Smooth muscle cell of the brain vasculature (primary cell): ENCODE data around the gene ZNF225.
"Not testable (repeated sequence)": the region's sequence is repeated elsewhere in the genome, so short reads cannot be mapped to it uniquely, and the experiment has no call there.

Source experiments
- DNase-seq: peaks from one replicate; pipeline ENCODE4 v3.0.0-alpha.2; 2012; ENCODE audit warnings: low read depth, low spot score

ZNF225 gene

DNA sequence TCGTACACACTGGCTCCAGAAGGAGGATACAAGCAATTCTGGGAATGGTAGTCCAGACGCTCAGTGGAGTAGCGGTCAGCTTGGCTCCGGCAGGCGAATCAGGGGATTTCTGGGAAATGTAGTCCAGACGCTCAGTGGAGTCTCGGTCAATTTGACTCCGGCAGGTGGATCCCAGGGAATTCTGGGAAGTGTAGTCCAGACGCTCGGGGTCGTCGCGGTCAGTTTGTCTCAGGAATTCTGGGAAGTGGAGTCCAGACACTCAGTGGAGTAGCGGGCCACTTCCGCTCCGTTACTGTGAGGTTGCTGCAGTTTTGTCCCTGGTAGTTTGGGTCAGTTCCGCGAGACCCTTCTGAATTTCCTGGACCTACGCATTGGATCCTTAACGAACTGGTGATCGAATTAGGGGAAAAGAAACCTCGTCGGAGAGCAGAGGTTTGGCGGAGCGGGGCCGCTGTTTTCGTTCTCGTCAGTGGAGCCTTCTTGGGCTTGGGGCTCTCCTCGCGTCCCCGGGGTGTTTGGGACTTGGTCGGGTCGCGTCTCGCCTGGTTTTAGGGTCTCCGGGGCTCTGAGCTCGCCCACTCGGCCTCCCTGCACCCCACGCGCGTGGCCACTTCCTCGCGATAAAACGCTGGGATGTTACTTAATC is at the start of gene ZNF225:
TSS of gene ZNF225 (plus strand) at position 262 of the 646 bp plus-strand sequence. CDS start 2,429 bp downstream, outside the sequence.
- peak; percentile 95 for DNase-seq

DNA sequence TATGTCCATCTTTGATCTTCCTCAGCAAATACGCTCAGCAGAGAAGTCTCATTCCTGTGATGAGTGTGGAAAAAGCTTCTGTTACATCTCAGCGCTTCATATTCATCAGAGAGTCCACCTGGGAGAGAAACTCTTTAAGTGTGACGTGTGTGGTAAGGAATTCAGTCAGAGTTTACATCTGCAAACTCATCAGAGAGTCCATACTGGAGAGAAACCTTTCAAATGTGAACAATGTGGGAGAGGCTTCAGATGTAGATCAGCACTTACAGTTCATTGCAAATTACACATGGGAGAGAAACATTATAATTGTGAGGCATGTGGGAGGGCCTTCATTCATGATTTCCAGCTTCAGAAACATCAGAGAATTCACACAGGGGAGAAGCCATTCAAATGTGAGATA is 46.9 kb upstream of the ZNF225 start:
- DNase-seq, result no peak

DNA sequence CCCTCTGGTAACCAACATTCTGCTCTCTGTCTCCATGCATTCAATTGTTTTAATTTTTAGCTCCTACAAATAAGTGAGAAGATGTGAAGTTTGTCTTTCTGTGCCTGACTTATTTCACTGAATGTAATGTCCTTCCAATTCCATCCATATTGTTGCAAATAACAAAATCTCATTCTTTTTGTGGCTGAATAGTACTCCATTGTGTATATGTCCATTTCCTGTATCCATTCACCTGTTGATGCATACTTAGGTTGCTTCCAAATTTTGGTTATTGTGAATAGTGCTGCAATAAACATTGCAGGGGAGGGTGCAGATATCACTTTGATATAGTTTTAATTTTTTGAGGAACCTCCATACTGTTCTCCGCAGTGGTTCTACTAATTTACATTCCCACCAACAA is 43.8 kb upstream of the ZNF225 start:
- no peak for DNase-seq

DNA sequence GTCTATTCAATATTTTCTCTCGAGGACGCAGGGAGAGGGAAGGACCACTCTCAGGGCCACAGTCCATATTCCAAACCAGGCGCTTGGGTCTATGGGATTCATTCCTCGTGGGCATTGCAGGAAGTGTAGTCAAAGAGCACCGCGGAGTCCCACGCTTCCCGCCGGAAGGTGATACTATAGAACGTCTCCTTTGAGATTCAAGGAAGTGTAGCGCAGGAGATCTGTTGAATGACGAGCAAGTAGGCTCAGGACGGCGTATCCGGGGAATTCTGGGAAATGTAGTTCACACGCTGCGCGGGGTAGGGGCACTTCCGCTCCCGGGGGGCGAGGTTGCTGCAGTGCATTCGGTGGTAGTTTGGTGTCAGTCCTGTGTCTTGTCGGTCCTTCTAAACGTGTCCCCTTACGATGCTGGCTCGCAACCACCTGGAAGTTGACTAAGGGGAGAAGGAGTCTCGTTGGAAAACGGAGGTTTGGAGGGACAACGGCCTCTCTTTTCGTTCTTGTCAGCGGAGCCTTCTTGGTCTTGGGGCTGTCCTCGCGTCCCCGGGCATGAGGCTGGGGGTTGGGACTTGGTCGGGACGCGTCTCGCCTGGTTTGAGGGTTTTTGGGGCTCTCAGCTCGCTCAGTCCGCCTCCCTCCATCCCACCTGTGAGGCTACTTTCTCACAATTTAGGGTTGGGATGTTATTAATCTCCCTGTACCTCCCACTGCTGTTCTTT is 41.2 kb upstream of the ZNF225 start, which contains the start of gene ZNF284:
TSS of gene ZNF284 (plus strand) at position 336 of the 719 bp plus-strand sequence. CDS start 4,231 bp downstream, outside the sequence.
- DNase-seq, result peak; percentile 56

DNA sequence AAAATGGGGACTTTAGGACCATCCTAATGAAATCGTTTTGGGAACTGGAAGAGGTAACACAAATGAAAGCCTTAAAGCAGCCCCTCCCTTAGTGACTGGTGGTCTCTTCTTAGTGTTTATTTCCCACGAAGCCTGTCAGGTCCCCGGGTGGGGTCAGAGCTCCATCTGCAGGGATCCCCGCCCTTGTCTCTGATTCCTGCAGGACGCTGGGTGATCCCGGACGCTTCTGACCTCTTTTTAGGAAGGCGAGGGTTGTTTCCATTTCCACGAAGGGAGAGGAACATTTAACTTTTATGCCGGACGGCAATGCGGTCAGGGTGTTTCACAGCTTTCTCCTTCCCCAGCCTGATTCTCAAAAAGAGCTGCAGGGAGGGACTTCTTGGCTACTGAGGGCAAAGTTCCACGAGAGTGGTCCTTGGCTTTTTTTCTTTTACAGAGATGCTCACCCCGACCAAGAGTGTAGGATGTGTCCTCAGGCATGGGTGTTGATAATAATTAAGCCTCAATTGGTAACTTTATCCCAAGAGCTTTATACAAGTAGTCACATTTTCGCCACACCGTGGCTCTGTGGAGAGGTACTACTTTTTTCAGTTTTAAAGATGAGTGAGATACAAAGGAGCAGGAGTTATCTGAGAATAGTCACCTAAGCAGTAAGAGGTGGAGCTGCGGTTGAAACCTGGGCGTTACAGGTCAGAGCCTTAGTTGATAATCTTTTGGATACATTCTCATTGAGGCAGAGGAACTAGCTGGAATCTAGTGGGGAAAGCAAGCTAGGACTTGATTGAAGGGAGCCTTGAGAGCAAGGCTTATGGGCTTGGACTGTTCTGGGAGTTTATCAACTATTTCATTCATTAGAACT is 40.4 kb upstream of the ZNF225 start:
- DNase-seq, result no peak

DNA sequence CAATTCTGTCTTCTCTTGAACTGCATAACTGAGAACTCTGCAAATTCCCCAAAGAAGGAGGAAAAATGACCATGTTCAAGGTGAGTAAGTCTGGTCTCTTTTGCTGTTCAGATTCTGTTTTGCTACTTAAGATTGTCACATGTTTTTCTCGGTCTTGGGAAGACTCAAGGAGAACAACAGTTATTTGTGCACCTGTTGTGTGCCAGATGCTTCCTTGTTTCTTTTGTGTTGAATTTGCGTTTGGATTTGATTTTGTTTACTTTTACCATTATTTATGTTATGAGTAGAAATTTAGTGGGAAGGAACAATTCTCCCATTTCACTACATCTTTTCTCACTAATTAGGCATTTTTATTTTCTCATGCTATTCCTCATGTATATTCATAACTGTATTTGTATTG is 36.9 kb upstream of the ZNF225 start:
- DNase-seq, result no peak

DNA sequence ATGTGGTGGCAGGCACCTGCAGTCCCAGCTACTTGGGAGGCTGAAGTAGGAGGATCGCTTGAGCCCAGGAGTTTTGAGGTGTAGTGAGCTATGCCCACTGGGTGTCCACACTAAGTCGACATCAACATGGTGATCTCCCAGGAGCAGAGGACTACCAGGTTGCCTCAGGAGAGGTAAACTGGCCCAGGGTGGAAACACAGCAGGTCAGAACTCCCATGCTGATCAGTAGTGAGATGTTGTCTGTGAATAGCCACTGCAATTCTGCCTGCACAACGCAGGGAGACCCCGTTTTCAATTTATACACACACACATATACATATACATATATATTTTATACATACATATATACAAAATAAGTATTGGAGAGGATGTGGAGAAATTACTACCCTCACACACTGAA is 21.1 kb upstream of the ZNF225 start:
- no peak for DNase-seq

DNA sequence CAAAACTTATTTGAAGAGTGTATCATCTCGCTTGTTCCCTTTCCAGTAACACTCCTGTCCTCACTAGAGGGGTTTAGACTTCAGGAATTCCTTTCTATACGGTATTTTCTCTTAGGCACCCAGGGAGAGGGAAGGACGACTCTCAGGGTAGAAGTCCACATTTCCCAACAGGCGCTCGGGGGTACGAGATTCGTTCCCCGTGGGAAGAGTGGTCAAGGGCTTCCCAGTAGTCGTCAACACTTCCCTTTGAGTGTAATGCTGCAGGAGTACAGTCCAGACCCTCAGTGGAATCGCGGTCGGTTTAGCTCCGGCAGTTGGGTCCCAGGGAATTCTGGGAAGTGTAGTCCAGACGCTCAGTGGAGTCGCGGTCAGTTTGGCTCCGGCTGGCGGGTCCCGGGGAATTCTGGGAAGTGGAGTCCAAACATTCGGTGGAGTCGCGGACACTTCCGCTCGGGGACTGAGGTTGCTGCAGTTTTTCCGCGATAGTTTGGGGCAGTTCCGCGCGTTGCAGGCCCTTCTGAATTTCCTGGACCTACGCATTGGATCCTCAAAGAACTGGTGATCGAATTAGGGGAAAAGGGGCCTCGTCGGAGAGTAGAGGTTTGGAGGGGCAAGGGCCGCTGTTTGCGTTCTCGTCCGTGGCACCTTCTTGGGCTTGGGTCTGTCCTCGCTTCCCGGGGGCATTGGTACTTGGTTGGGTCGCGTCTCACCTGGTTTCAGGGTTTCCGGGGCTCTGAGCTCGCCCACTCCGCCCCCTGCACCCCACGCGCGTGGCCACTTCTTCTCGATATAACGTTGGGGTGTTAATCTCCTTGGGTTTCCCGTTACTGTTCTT is 19.1 kb upstream of the ZNF225 start, which contains the start of gene ZNF224:
TSS of gene ZNF224 (plus strand) at position 431 of the 835 bp plus-strand sequence. CDS start 3,513 bp downstream, outside the sequence.
- DNase-seq, result peak; percentile 68

DNA sequence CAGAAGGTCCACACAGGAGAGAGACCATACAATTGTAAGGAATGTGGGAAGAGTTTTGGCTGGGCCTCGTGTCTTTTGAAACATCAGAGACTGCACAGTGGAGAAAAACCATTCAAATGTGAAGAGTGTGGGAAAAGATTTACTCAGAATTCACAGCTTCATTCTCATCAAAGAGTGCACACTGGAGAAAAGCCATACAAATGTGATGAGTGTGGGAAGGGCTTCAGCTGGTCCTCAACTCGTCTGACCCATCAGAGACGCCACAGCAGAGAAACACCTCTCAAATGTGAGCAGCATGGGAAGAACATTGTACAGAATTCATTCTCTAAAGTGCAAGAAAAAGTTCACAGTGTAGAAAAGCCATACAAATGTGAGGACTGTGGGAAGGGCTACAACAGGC is 5.4 kb upstream of the ZNF225 start:
- no peak for DNase-seq

DNA sequence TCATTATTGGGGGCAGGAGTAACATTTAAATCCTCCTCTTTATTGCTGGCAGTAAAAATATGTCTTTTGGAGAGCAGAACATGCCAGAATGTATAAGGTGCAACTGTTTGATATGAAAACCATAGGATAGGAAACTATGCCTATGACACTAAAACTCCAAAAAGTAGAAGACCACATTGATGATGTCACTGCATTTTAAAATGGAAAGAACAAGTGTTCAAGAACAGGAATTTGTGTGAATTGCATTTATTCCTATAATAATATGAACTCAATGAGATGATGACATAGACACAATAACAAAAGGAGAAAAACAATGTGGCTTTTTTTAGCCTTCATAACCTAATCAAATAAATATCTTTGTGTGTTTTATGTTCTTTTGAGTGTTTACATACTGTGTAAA is 3.7 kb upstream of the ZNF225 start:
- no peak for DNase-seq

DNA sequence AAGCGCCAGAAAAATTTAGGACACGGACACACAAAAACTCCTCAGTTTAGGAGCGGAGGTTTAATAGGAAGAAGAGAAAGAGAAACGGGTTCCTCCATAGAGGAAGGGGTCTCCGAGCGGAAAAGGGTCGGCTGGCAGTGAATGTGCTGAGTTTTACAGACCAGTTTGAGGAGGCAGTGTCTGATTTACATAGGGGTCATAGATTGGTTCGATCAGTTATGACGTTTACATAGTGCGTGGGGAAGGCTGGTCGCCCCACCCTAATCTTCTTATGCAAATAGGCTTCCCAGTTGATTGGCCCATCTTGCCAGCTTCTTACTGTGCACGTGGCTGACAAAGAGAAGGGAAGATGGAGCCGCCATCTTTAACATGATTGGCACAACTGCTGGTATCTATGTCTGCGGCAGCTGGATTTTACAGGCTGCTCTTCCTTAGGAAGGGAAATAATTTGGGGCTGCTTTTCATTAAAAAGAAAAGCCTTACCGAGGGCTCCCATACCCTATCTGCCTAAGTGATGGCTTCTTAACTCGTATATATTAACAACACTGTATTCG is 1.2 kb upstream of the ZNF225 start:
- DNase-seq, result no peak

DNA sequence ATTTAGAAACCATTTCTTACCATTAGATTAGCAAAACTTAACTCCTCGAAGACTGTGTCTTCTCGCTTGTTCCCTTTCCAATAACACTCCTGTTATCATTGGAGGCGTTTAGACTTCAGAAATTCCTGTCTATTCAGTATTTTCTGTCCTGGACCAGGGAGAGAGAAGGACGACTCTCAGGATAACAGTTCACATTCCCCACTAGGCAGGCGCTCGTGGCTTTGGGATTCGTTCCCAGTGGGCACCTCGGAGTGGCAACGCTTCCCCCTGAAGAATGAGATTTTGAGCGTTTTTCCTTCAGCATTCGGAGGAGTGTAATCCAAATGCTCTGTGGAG is 429 bp upstream of the ZNF225 start:
- DNase-seq, result no peak

DNA sequence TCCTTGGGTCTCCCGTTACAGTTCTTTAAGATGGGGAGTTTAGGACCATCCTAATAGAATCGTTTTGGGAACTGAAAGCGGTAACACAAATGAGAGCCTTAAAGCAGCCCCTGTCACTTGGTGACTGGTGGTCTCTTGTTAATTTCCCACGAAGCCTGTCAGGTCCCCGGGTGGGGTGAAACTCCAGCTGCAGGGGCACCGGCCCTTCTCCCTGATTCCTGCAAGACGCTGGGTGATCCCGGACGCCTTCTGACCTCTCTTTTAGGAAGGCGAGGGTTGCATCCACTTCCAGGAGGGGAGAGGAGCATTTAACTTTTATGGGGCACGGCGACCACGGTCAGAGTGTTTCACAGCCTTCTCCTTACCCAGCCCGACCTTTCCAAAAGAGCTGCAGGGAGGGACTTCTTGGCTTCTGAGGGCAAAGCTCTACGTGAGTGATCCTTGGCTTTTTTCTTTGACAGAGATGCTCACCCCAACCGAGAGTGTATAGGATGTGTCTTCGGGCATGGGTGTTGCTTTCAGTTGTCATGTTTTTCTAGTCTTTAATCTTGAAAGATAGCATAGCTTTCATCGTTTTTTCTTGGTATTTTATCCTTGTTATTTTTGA is 688 bp downstream of the ZNF225 start:
- no peak for DNase-seq

DNA sequence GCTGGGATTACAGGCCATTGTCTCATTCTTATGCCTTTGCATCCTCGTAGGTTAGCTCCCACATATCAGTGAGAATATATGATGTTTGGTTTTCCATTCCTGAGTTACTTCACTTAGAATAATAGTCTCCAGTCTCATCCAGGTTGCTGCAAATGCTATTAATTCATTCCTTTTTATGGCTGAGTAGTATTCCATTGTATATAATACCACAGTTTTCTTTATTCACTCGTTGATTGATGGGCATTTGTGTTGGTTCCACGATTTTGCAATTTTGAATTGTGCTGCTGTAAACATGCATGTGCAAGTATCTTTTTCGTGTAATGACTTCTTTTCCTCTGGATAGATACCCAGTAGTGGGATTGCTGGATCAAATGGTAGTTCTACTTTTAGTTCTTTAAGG is 8.0 kb downstream of the ZNF225 start:
- DNase-seq, result not testable (repeated sequence)

DNA sequence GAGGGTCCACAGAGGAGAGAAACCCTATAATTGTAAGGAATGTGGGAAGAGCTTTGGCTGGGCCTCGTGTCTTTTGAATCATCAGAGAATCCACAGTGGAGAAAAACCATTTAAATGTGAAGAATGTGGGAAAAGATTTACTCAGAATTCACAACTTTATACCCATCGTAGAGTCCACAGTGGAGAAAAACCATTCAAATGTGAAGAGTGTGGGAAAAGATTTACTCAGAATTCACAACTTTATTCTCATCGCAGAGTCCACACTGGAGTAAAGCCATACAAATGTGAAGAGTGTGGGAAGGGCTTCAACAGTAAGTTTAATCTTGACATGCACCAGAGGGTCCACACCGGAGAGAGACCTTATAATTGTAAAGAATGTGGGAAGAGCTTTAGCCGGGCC is 18.8 kb downstream of the ZNF225 start:
- no peak for DNase-seq

DNA sequence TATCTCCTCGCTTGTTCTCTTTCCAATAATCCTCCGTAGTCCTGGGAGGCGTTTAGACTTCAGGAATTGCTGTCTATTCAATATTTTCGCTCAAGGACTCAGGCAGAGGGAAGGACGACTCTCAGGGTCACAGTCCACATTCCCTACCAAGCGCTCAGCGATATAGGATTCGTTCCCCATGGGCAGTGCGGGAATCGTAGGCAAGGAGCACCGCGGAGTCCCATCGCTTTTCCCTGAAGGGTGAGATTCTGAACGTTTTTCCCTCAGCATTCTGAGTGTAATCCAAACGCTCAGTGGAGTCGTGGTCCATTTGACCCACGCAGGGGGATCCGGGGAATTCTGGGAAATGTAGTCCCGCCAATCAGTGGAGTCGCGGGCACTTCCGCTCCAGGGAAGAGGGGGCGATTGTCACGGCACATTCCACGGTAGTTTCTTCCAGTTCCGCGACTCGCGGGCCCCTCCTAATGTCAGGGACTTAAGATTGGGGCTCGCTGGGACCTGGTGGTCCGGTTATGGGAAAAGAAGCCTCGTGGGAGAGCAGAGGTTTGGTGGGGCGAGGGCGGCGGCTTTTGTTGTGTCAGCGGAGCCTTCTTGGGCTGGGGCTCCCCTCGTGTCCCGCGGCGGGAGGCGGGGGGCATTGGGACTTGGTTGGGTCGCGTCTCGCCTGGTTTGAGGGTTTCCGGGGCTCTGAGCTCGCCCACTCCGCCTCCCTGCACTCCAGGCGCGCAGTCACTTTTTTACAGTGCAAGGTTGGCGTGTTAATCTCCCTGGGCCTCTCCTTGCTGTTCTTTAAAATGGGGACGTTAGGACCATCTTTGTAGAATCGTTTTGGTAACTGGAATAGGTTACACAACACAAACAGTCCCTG is 28.2 kb downstream of the ZNF225 start, which contains the start of gene ZNF234:
TSS of gene ZNF234 (plus strand) at position 364 of the 868 bp plus-strand sequence. CDS start 3,079 bp downstream, outside the sequence.
- DNase-seq, result peak; percentile 41

DNA sequence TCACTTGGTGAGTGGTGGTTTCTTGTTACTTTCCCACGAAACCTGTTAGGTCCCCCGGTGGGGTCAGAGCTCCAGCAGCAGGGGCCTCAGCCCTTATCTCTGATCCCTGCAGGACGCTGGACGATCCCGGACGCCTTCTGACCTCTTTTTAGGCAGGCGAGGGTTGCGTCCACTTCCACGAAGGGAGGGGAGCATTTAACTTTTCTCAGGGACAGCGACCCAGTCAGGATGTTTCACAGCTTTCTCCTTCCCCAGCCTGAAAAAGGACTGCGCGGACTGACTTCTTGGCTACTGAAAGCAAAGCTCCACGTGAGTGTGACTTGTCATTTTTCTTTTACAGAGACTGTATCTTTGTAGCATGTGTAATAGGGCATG is 28.8 kb downstream of the ZNF225 start:
- no peak for DNase-seq

DNA sequence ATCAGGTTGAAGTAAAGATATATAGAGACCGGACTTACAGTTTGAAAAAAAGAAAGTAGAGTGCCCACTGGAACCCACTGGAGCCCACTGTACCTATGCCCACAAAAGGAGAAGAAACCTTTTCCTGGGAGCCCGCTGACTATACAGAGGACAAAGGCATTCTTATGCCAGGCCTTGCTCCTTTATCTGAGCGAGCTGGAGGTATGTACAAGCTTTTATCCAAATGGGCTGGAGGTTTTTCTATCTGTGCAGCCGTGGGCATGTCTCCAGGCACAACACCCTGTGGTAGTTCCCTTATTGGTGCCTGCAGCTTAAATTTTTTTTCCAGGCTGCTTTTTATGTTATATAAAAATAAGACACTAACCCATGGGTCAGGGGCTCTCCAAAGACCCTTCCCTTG is 36.6 kb downstream of the ZNF225 start:
- no peak for DNase-seq

DNA sequence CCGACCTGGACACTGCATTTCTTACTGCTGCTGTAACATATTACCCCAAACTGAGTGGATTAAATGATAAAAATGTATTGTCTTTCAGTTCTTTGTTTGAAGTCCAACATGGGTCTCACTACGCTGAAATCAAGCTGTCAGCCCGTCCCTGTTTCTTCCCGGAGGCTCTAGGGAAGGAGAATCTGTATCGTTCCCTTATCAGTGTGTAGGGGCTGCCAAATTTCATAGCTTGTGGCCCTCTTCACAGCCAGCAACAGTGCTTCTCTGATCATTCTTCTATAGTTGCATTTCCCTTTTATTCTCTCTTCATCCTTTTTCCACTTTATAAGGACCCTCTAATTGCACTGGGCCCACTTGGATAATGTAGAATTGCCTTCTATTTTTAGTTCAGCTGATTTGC is 38.3 kb downstream of the ZNF225 start:
- no peak for DNase-seq

DNA sequence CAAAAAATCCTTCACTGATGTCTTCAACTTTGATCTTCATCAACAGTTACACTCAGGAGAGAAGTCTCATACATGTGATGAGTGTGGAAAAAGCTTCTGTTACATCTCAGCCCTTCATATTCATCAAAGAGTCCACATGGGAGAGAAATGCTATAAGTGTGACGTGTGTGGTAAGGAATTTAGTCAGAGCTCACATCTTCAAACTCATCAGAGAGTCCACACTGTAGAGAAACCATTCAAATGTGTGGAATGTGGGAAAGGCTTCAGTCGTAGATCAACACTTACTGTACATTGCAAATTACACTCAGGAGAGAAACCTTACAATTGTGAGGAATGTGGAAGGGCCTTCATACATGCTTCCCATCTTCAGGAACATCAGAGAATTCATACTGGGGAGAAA is 43.3 kb downstream of the ZNF225 start:
- DNase-seq, result no peak
